Activated CD4-positive, alpha-beta T cell treated with anti-CD3 and anti-CD28 coated beads, Interleukin-2, amount 50 U/mL, for 48 hours (primary cell): ENCODE measurements around the gene THYN1.
A peak's percentile ranks its signal among the peaks of the same experiment; 100 is the strongest.
"Not testable (repeated sequence)": the region's sequence is repeated elsewhere in the genome, so short reads cannot be mapped to it uniquely, and the experiment has no call there.

ENCODE experiments used
- DNase-seq, 2 experiments: peaks; one replicate each; pipeline ENCODE4 v3.0.0-alpha.2; 2020

The THYN1 gene

DNA sequence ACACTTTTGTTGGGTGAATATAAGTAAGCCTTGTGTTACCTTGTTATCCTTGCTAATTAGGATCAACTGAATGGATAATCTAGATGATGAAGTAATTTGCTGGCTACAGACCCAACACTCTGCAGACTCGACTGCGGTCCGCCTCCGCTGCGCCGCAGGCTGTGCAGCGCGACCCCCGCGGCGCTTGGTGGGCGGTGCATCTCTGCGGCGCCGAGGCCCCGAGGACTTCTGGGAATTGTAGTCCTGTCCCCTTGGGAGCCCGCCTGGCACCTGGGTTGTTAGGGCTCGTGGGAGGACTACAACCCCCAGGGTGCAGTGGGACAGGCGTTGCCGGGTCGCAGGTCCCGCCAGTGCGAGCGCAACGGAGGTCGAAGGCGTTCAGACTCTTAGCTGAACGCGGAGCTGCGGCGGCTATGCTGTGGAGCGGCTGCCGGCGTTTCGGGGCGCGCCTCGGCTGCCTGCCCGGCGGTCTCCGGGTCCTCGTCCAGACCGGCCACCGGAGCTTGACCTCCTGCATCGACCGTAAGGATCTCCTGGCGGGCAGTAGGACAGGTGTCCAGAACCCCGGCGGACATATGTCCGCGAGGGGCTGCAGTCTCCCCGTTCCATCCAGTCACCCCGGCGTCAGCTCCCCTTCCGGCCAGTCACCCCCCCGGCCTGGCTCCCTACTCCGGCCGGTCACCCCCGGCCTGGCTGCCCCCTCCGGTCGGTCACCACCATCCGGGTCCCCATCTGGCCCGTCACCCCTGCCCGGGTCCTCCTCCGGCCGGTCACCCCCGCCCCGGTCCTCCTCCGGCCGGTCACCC lies at the start of gene THYN1, which contains the start of gene ACAD8:
THYN1 (minus strand) TSS at position 165 of the 806 bp plus-strand sequence. CDS start 470 bp downstream, outside the sequence.
ACAD8 (plus strand) TSS at position 381 of the 806 bp plus-strand sequence; CDS start at position 414, 33 bp downstream.
- peak; percentile 93 to 95 for DNase-seq

DNA sequence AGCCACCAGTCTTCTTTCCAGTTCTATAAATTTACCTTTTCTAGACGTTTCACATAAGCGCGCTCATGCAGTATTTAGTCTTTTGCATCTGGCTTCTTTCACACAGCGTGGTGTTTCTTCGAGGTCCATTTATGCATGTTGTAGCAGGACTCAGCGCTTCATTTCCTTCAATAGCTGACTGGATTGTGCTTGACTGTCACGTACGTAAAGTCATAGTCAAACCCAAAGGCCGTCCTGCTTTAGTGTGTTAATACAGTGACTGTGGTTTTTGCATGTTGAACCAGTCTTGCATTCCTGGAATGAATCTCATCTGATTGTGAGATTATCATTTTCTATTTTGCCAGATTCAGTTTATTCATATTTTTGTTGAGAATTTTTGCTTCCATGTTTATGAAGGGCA lies 41.5 kb upstream of the THYN1 start:
- DNase-seq = no peak

DNA sequence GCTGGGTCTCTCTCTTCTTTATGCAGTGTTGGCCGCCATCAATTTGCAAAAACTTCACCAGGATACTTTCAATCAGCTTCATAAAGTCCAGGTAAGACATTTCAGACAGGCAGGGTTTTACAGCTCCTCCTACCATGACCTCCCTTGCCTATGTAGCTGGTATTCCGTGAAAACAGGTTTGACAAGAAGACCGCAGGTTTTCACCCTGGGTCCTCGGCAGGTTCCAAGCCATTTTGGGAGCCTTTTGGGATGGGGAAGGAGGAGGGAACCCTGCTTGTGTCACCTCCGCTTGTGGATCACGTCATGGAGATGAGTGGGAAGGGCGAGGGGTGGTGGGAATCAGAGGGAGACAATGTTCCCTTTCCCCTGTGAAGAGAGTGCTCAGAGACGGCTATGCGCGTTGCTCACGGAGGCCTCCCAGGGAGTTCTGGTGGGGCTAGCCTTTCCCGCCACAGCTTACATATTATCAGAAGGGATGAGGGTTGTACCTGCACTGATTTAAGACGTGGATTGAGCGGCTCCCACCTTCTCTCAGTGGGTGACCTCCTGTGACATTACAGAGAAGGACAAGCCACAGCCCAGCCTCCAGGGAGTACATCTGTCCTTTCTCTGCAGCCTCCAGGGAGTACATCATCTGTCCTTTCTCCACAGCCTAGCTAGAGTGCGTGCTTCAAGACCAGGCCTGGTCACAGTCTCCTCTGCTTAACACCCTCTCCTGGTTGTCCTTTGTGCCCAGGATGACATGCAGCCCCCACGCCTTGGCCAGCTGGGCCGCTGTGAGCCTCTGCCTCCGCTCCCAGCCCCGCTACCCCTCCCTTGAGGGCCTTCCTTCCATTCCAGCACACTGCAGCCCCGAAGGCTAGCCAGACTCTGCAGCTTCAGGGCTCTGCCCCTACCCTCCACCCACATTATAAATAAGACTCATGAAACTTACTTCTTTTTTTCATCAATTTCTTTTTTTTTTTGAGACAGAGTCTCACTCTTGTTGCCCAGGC lies 40.3 kb upstream of the THYN1 start:
- no peak for DNase-seq

DNA sequence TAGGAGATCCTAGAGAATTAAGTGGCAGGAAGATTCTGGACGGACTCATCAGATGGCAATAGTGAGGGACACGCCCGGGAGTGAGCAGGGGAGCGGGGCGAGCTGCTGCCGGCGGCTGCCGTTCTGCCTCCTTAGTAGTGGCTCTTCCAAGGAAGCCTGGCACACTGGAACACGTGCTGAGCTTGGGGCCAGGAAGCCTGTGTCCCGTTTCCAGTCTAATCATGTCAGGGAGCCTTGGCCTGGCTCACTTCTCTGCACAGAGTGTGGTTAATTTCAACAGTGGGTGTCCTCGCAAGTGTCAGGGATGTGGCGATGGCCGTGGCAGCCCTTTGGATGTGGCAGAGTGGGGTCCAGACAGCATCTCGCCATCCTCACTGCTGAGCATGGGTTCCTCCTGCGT lies 39.5 kb upstream of the THYN1 start:
- DNase-seq = no peak

DNA sequence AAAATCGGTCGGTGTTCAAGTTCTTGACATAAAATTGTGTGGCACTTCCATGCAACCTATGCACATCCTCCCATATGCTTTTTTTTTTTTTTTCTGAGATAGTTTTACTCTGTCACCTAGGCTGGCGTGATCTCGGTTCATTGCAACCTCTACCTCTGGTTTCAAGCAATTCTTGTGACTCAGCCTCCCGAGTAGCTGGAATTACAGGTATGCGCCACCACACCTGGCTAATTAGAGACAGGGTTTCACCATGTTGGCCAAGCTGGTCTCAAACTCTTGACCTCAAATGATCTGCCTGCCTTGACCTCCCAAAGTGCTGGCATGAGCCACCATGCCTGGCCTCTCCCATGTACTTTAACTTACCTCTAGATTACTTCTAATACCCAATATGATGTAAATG lies 38.0 kb upstream of the THYN1 start:
- no peak for DNase-seq

DNA sequence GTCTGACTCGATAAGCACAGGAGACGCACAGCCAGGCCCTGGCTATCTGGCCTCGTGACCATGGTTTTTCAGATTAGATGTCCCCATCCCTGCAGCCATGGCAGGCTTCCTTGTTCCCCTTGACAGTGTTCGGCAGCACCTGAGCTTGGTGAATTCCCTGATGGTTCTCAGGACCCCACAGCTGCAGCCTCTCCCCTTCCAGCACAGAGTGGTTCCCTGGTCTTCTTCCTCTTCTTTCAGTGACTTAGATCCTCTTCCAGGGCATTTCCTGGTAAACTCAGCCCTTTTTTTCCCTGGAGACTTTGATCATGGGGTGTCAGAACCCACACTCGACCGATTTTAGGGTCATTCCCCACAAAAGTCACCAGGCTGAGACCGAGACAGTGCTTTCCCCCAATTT lies 37.5 kb upstream of the THYN1 start:
- DNase-seq = no peak

DNA sequence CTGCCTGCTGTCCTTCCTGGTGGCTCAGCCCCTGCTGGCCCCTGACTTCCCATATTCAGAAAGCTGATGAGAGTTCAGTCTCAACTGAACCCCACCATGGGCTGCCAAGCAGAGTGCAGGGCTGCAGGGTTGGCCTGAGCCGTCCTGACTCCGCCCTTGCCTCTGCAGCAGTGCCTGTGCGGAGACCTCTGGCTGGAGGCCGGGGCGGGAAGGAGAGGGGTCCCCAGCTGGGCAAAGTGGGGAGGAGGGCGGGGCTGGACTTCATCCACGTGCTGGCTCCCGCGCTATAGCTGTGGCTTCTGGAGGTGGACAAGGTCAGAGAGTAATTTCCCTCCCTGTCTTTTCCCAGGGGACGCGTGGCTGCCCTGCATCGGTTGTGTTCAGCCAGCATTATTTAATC lies 36.6 kb upstream of the THYN1 start:
- no peak for DNase-seq

DNA sequence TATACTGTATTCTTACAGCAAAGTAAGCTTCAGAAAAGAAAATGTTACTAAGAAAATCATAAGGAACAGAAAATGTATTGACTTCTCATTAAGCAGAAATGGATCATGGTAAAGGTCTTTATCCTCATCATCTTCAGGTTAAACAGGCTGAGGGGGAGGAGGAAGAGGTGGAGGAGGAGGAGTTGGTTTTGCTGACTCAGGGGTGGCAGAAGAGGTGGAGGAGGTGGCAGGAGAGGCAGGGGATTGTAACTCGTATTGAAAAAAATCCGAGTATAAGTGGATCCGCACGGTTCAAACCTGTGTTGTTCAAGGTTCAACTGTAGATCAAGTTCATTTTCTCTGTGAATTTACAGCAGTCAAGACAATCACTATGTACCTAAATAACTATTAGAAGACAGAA lies 36.0 kb upstream of the THYN1 start:
- no peak for DNase-seq

DNA sequence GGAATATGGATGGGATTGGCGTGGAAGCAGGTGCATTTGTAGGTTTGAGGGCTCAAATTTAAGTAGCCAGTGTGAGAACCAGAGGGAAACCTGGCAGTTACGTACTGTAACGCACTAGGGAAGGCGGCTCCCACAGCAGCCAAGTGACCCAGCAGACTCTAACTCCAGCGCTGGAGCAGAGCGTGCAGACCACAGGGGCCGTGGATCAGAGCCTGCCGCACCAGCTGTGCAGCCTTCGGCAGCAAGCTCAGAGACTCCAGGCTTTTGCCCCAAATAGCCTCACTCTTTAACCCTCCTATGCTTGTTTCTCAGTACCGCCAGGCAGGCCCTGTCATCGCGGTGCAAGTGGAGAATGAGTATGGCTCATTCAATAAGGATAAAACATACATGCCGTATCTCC lies 35.3 kb upstream of the THYN1 start:
- DNase-seq = no peak

DNA sequence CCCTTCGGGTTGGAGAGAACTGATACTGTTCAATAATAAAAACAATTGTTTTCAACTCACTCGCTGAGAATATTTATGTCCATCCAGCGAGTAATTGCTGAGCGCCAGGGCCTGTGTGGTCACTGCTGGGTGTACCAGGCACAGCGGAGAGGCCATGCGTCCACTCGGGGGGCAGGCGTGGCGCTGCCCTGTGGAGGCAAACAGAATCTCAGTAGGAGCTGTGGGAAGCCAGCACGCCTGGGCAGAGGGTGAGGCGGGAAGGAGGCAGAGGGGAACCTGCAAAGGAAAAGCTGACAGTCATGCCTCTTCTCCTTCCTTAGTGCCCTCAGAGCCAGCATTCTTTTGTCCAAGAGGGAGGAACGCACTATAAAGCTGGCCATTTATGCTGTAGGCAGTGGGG lies 34.4 kb upstream of the THYN1 start:
- no peak for DNase-seq

DNA sequence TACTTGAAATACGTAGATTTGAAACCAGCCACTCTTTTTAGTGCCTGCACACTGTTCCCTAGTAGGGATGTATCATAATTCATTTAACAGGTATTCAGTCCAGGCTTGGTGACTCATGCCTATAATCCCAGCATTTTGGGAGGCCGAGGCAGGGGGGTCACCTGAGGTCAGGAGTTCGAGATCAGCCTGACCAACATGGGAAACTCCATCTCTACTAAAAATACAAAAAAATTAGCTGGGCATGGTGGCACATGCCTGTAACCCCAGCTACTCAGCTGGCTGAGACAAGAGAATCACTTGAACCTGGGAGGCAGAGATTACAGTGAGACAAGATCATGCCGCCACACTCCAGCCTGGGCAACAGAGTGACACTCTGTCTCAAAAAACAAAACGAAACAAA lies 31.2 kb upstream of the THYN1 start:
- not testable (repeated sequence) for DNase-seq

DNA sequence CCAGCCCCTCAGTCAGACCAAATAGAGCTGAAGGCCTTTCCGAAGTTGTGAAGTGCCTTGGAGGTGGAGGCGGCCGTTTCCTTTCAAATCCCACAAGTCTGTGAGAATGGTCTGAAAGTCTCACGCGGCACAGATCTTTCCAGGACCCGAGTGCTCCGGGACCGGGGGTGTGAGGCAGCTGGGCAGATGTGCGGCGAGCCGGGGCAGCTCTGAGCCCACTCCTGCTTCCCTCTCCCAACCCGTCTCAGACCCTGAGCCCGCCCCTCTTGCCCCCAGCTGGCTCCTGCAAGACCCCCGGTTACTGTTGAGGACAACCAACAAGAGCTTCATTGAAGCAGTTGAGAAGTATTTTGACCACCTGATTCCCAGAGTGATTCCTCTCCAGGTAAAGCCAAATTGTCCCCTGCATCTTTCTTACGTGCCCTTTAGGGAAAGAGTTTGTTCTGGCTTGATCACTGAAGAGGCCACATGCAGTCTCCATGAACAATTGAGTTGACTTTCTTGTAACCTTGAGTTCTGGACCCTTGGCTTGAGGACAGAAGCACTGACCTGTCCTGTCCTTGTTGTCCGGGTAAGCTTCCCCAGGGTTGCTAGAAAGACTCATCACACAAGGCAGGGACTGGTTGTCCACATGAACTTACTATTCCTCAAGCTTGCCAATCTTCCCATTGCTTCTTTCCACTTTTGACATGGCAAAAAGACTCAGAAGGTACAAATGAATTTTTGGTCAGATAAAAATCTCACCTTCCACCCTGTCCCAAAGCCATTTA lies 30.5 kb upstream of the THYN1 start:
- no peak for DNase-seq

DNA sequence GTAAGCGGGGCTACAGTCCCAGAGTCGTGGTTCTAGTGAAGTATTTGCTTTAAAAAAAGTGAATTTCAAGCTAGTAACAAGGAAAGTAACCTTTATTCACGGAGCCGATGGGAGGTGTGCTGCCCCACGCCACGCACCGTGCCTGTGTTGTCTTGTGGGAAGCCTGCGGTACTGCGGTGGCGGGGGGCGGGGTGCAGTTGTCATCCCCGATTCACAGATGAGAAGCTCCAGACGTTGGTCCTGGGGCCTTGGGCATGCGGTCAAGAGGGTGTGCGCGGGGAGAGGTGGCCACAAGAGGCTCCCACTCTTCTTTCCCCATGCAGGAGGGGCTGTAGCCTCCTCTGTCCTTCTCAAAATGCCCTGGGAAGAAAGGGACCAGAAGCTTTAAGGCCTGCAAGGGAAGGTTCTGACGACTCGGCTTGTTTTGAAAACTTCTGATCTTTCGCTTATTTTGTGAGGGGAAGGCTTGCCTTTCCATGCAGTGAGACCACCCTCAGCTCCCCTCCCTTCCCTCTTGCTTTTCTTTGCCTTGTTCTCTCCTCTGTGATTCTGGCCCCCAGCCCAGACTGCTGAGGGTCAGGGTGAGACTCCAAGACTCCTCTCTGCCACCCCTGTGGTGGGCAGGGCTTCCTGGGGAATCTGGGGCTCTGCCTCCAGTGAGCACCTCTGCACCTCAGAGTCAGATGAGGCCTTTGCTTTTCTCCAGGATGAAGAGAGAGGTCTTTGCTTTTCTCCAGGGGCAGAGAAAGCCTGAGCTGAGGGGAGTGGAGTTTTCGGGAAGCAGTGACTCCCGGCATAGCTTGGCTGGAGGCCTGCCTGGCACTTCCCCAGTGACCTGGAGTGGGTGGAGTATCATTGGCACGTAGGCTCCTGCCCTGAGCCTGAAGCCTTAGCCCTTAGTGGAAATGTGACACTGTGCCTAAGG lies 29.2 kb upstream of the THYN1 start:
- no peak for DNase-seq

DNA sequence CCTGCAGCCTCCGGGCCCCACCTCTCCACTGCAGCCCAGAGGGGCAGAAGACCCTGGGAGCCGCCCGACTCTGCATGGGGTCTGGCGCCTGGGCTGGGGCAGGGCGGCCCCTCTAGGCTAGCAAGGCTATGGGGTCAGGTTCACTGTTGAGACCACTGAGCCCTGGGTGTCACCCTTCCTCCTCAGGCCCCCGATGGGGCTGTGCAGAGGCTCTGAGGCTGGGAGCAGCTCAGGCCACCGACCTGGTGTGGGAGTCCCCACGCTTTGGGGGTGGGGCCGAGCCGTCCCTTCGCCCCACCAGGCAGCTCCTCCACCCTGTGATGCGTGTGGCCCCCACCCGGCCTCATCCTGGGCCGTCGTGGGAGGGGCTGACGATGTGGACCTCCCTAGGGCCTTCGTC lies 28.5 kb upstream of the THYN1 start:
- not testable (repeated sequence) for DNase-seq

DNA sequence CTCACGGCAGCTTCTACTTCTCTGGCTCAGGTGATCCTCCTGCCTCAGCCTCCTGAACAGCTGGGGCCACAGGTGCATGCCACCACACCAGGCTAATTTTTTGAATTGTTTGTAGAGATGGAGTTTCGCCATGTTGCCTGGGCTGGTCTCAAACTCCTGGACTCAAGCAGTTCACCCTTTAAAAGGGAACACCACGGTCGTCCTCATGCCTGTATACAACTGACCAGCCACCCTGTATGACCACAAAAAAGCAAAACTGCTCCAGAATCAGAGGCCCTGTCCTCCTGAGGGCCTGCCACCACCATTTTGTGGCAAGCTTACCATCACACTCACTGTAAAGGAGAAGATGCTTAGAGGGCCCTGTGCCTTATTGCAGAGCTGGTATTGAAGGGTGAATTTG lies 25.2 kb upstream of the THYN1 start:
- DNase-seq = no peak

DNA sequence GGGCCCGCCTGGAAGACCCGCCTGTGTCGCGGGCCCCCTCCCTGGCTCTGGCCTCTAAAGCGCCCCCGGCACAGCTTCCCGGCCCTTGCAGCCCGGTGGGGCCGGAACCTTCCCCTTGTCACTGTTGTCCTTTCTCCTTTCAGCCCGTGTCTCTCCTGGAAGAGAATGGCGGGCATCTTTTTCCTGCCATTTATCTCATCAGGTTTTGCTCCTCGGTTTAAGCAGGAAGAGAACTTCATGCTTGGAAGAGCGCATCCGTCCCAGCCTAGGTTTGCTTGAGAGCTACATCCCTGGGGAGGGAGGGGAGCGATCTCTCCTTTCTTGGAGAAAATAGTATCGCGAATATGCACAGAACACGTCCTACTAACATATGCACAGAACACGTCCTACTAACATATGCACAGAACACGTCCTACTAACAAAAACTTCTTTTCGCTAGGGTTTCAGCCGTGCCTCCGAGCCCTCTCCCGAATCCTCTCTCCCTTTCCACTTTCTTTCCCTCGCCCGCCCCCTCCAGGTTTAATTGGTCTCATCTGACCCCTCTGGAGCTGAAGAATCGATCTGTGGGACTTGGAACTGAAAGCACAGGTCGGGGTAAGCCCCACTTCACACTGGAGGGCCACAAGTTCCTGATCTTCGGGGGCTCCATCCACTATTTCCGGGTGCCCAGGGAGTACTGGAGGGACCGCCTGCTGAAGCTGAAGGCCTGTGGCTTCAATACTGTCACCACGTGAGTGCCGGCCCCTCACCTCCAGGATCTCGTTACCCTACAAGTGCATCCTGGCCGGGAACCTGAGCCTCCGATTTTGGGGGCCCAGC lies 24.2 kb upstream of the THYN1 start:
- no peak for DNase-seq

DNA sequence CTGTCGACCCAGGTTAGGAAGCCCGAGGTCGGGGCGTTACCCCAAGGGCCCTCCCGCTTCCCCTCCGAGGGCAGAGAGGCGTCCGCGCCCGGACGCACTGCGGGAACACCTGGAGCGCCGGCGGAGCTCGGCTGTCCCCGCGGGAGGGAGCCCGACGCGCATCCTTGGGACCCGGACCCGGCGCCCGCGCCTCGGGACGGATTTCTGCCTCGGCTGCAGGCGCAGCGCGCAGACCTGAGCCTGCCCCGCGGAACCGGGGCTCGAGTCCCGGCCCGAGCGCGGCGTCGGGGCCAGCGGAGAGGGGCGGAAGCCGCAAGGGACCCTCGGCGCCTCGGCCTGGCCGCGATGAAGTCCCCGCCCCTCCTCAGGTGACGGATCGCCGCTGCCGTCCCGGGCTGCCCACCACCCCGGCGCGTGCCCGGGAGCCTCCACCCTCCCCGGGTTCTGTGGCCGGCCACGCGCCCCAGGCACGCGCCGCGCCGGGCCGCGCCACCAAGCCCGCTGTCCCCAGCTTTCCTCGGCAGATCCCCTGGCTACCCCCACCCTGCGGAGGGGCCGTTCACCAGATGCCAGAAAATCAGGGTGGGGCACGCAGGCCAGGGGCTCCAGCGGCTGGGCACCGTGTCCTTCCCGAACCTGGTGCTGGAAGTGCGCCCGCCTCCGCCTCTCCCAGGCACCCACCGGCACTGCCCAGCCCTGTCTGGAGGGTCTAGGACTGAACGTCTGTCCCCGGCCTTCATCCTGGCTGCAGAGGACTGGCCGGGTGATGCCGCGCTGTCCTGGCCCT lies 23.4 kb upstream of the THYN1 start:
- peak in 1 of 2 experiments; percentile 24 for DNase-seq

DNA sequence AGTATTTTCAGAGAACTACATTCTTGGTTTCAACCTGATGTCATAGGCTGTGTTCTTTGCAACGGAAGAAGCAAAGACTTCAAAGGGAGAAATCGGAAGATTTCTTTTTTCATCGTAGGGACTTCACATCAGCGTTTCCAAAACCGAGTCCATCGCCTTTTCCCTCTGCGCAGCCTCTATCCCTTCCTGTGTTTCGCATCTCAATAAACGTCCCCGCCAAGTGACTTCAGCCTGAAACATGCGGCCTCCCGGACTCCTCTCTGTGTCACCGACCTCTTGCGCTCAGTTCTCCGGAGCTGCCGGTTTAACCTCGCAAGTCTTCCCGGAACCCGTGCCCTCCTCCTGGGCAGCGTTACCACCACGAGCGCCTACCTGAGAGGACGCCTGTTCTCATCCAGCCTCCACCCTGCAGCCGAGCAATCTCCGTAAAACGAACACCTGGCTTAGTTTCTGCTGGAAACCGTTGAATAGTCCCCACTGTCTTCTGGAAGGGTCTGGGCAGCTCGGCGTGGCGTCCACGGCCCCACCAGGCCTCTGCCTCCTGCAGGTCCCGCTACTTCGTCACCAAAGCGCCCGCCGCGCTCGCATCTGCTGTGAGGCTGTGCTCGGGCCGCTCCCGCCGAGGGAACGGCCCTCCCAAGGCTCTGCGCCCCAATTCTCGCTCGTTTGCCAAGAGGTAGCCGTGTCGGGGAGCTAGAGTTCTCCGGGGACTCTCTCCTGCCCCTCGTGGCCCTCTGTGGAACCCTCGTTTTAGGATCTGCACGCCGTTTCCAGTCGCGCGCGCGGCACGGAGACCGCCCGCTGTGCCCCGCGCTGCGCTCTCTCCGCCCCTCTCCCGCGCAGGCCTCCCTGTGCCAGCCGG lies 22.6 kb upstream of the THYN1 start, which contains the start of gene GLB1L3:
GLB1L3 (plus strand) TSS at position 846 of the 862 bp plus-strand sequence. CDS start 362 bp downstream, outside the sequence.
- peak; percentile 78 to 84 for DNase-seq

DNA sequence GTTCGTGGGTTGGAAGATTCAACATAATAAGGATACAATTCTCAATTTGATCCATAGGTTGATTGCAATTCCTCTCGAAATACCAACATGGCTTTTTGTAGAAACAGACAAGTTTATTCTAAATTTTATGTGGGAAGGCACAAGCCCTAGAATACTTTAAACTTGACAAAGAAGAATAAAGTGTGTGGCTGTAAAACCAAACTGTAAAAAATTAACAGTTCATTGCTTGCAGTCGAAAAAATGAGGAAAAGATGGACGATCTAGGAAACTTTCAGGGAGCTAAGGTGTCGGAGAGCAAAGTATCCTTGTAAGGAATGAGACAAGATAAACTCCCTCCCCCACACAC lies 22.0 kb upstream of the THYN1 start:
- no peak for DNase-seq
